Raji (cell line): ENCODE measurements around the gene MTMR3.

Experiments used
- POLR2A ChIP-seq: IDR thresholded peaks from 2 replicates; pipeline ENCODE4 v1.6.1; 2011; ENCODE audit warnings: low read depth, low read length, control low read depth; ENCODE audit not compliant: insufficient read depth

The MTMR3 gene

DNA sequence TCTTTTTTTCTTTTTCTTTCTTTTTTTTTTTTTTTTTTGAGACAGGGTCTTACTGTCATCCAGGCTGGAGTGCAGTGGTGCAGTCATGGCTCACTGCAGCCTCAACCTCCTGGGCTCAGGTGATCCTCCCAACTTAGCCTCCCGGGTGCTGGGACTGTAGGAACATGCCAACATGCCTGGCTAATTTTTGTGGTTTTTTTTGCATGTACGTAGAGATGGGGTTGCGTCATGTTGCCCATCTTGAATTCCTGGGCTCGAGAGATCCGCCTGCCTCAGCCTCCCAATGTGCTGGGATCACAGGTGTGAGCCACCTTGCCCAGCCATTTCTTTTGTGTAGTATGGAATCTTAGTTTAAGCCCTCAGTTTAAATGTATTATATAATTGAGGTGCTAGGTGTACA is 20.4 kb downstream of the MTMR3 start:
- TF ChIP-seq POLR2A = no peak

GRCh38 chr22:29904020-29904419 is 21.0 kb downstream of the MTMR3 start:
- TF ChIP-seq POLR2A = no peak

DNA sequence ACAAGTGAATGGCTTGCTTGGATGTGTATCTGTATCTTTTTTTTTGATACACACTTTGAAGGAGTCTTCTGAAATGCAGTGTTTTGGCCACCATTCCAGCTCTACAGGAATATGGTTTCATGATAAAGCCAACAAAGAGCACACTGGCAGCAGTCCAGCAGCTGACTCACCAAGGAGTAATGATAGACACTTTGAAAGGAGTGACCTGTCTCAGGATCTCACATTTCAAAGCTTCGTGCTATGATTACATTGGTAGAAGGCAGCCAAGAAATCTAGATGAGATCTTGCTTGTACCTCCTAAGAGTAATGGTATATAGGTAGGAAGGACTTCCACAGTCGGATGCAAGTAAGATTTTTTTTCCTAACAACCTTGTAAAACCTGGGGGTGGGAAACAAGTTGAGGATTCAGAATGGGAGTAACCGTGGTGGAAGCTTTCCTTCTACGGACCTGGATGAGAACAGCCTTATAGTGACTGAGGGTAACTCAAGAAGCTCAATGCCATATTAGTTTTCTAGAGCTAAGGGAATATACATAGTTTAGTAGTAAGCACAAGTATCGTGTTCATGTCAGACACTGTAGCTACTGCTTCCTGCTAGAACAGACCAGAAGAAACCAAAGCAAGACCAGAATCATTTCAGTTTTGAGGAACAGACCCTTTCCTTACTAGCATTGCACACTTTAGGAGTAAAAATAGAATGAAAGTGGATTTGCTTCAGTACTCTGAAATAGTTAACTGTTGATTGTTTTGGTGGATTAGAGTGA is 25.0 kb downstream of the MTMR3 start:
- no peak for TF ChIP-seq POLR2A

GRCh38 chr22:29912141-29912540 is 29.2 kb downstream of the MTMR3 start:
- TF ChIP-seq POLR2A = no peak

- no peak for TF ChIP-seq POLR2A
Observed at GRCh38 chr22:29912605-29913398, 29.8 kb downstream of the MTMR3 start.

DNA sequence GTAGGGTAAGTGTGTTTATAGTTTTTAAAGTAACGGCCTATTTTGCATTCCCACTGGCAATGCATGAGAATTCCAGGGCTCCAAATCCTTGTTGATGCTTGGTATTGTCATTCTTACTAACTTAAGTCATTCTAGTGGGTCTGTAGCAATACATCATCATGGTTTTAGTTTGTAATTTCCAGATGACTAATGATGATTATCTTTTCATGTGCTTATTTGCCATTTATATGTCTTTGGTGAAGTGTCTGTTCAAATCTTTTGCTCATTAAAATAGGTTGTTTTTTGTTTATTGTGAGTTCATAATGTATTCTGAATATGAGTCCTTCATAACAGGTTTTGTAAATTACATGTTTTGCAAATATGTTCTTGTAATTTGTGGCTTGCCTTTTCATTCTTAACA is 31.2 kb downstream of the MTMR3 start:
- no peak for TF ChIP-seq POLR2A

DNA sequence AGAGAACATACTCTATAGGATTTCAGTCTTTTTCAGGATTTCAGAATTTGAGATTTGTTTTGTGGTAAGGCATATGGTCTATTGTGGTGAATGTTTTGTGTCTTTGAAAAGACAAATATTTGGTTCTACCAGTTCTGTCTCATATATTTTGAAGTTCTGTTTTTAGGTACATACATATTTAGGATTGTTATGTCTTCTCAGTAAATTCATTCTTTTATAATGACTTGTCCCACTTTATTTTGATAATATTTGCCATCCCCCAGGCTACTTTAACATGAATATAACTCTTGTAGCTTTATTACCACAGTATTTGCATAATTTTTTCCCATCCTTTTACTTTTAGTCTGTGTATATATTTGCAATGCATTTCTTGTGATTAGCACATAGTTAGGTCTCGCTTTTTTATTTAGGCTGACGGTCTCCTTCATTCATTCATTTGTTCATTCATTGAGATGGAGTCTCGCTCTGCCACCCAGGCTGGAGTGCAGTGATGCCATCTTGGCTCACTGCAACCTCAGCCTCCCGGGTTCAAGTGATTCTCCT is 32.1 kb downstream of the MTMR3 start:
- TF ChIP-seq POLR2A = no peak

- no peak for TF ChIP-seq POLR2A
Observed at GRCh38 chr22:29916007-29916544, 33.1 kb downstream of the MTMR3 start.

GRCh38 chr22:29917052-29917902 is 34.3 kb downstream of the MTMR3 start:
- no peak for TF ChIP-seq POLR2A

GRCh38 chr22:29925402-29925801 is 42.4 kb downstream of the MTMR3 start:
- TF ChIP-seq POLR2A = no peak

DNA sequence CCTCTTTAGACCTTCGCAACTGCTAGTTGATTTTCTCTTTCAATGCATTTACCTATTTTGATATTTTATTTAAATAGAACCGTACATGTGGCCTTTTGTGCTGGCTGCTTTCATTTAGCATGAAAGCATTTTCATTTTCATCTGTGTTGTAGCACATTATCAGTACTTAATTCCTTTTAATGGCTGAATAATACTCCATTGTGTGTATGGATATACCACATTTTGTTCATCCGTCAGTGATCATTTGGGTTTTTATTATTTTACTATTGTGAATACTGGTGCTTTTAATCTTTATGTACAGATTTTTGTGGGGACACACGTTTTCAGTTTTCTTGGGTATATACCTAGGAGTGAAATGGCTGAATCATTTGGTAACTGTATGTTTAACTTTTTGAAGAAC is 43.1 kb downstream of the MTMR3 start:
- TF ChIP-seq POLR2A = no peak

GRCh38 chr22:29932136-29932535 is 49.2 kb downstream of the MTMR3 start:
- TF ChIP-seq POLR2A = no peak

- TF ChIP-seq POLR2A = no peak
Observed at GRCh38 chr22:29933619-29934018, 50.6 kb downstream of the MTMR3 start.

DNA sequence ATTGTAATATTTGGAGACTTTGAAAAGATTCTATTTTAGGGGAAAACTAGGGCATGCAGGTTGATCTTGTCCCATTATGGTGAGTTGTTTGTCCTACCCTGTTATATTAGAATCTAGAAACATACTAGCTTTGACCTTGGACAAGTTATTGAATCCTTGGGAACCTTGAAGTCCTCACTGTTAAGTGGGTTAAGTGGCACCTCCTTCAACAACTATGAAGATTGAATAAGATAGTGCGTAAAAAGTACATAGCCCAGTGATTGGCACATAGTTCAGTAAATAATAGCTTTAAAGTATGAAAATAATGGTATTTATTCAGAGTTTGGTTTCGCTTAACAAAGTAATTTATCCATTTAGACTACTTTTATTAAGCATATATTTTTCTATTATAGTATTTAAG is 51.6 kb downstream of the MTMR3 start:
- TF ChIP-seq POLR2A = no peak

- no peak for TF ChIP-seq POLR2A
Observed at GRCh38 chr22:29936186-29936585, 53.2 kb downstream of the MTMR3 start.
